Endothelial cell (in vitro differentiated cells): Measurements from ENCODE around the gene REX1BD. TPM values are rescaled to one million over a fixed set of nuclear protein-coding genes. Genes with fewer than 3 reads are reported as not detected.

ENCODE experiments used
- DNase-seq: peaks from one replicate; pipeline ENCODE4 v3.0.0; 2021; ENCODE audit warnings: low spot score
- H3K27ac Mint-ChIP-seq: one replicate; pipeline ENCODE4 v1.8.0; 2021; ENCODE audit warnings: mixed read lengths, inconsistent platforms; ENCODE audit not compliant: unreplicated experiment
- H3K27me3 Mint-ChIP-seq: one replicate; pipeline ENCODE4 v1.8.0; 2021; ENCODE audit warnings: mild to moderate bottlenecking, moderate library complexity, mixed read lengths, inconsistent platforms; ENCODE audit not compliant: unreplicated experiment
- H3K36me3 Mint-ChIP-seq: one replicate; pipeline ENCODE4 v1.8.0; 2021; ENCODE audit warnings: mild to moderate bottlenecking, low read depth, mixed read lengths, inconsistent platforms; ENCODE audit not compliant: unreplicated experiment
- H3K4me1 Mint-ChIP-seq: one replicate; pipeline ENCODE4 v1.8.0; 2021; ENCODE audit warnings: mild to moderate bottlenecking, mixed read lengths, inconsistent platforms; ENCODE audit not compliant: unreplicated experiment
- H3K4me3 Mint-ChIP-seq: one replicate; pipeline ENCODE4 v1.8.0; 2021; ENCODE audit warnings: mild to moderate bottlenecking, mixed read lengths, inconsistent platforms; ENCODE audit not compliant: unreplicated experiment
- H3K9me3 Mint-ChIP-seq: one replicate; pipeline ENCODE4 v1.8.0; 2021; ENCODE audit warnings: mixed read lengths, inconsistent platforms; ENCODE audit not compliant: unreplicated experiment
- total RNA-seq: library from RNA; stranded (reverse); fragmentation: NEBNext Ultra II Directional; extraction: Animal tissue kit (Norgen Biotek cat#: 25700); gene quantifications from one replicate; pipeline ENCODE4 v1.2.1, GENCODE V29; 2021; ENCODE audit not compliant: unreplicated experiment
- TF ChIP-seq, protein P1 (sequence below): fragments of 200-600 bp; sonication (generic); IDR thresholded peaks from one replicate; pipeline ENCODE4 v1.5.0; 2021; ENCODE audit warnings: antibody characterized with exemption; ENCODE audit not compliant: unreplicated experiment

The REX1BD gene
- total RNA-seq, 1 donor from 2014 or later, result 88.8 TPM

- peak within 1 kb of the TSS; percentile 97 for H3K4me3 Mint-ChIP-seq
- peaks cover 8% of the 10 kb centered on the region for H3K36me3 Mint-ChIP-seq
- peak within 1 kb of the TSS; percentile 92 for H3K27ac Mint-ChIP-seq
- DNase-seq, result peak; percentile 94
- H3K27me3 Mint-ChIP-seq, result peaks cover 8% of the 10 kb centered on the region
- TF ChIP-seq, protein P1, sequence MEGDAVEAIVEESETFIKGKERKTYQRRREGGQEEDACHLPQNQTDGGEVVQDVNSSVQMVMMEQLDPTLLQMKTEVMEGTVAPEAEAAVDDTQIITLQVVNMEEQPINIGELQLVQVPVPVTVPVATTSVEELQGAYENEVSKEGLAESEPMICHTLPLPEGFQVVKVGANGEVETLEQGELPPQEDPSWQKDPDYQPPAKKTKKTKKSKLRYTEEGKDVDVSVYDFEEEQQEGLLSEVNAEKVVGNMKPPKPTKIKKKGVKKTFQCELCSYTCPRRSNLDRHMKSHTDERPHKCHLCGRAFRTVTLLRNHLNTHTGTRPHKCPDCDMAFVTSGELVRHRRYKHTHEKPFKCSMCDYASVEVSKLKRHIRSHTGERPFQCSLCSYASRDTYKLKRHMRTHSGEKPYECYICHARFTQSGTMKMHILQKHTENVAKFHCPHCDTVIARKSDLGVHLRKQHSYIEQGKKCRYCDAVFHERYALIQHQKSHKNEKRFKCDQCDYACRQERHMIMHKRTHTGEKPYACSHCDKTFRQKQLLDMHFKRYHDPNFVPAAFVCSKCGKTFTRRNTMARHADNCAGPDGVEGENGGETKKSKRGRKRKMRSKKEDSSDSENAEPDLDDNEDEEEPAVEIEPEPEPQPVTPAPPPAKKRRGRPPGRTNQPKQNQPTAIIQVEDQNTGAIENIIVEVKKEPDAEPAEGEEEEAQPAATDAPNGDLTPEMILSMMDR, result no peak
- H3K4me1 Mint-ChIP-seq, result peaks cover 8% of the 10 kb centered on the region
- no peaks in the 10 kb centered on the region for H3K9me3 Mint-ChIP-seq
Observed at GRCh38 chr19:18542941-18543813, 45.4 kb upstream of the REX1BD start, which contains the start of gene FKBP8. TSS of gene FKBP8 (minus strand) at chr19:18543573. CDS start at chr19:18541970, 1,603 bp downstream.

GRCh38 chr19:18543814-18544475, 44.7 kb upstream of the REX1BD start:
- TF ChIP-seq, protein P1, result no peak
- H3K36me3 Mint-ChIP-seq, result peaks cover 8% of the 10 kb centered on the region
- H3K27ac Mint-ChIP-seq, result peak overlapping the region; percentile 92
- peaks cover 8% of the 10 kb centered on the region for H3K4me1 Mint-ChIP-seq
- peaks cover 8% of the 10 kb centered on the region for H3K27me3 Mint-ChIP-seq
- peak overlapping the region; percentile 92 for H3K4me3 Mint-ChIP-seq
- H3K9me3 Mint-ChIP-seq, result no peaks in the 10 kb centered on the region
- peak; percentile 51 for DNase-seq

DNA sequence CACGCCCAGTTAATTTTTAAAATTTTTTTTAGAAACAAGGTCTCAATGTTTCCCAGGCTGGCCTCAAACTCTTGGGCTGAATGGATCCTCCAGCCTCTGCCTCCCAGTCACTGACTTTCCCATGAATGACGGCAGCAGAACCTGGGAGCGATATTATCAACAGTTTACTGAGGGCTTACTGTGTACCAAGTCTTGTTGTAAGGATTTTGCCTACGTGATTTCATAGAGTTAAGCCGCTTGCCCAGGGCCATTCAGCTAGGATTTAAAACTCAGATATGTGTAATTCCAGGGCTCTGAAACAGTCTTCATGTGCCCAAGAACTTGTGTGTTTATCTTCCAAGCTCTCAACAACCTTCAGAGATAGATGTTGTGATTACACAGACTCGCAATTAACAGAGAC, 37.0 kb upstream of the REX1BD start:
- Mint-ChIP-seq H3K27me3 (peaks cover 1% of the 10 kb centered on the region), H3K27ac (no peak overlapping the region), H3K4me3 (no peak overlapping the region), H3K4me1 (no peaks in the 10 kb centered on the region), H3K9me3 (no peaks in the 10 kb centered on the region), H3K36me3 (no peaks in the 10 kb centered on the region)
- no peak for DNase-seq
- TF ChIP-seq, protein P1, result no peak

DNA sequence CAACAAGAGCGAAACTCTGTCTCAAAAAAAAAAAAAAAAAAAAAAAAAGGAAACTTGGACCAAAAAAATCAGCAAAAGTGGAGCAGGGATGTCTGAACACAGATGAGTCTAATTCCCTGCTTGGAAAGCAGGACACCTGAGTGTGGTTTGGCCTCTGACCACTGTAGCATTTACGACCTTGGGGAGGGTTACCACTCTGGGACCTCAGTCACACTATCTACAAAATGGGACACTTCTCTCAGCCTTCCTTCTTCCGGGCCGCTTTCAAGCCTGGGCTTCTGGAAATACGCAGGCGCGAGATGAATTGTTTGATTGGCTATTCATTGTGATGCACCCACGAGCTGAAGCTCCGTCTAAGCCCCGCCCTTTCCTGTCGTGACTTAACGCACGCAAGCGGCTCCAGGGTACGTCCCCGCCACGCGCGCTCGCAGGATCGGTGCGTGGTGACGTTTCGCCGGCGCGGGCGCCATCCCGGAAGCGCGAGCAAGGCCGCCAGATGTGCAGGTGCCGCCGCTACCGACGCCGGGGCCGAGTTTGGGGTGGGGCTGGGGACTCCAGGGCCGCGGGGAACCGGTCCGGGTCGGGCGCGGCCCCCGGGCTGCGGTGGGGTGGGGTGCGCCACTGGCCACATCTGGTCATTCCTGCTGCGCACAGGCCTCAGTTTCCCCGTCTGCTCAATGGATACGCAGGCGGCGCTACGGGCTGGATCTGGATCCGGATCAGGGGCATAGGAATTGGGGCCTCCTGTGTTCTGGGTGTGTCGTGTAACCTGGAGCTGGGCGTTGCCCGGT, 31.0 kb upstream of the REX1BD start, which contains the start of gene KXD1:
TSS of gene KXD1 (plus strand) at position 460 of the 791 bp plus-strand sequence. CDS start 4,187 bp downstream, outside the sequence.
- Mint-ChIP-seq H3K4me1 (peaks cover 8% of the 10 kb centered on the region), H3K36me3 (no peaks in the 10 kb centered on the region), H3K27me3 (peaks cover 5% of the 10 kb centered on the region), H3K9me3 (no peaks in the 10 kb centered on the region), H3K4me3 (peak within 1 kb of the TSS; percentile 96), H3K27ac (peak within 1 kb of the TSS; percentile 91)
- TF ChIP-seq, protein P1, result no peak
- peak; percentile 79 for DNase-seq
